ENCODE measurements around the gene INSIG1. TPM values are rescaled to one million over a fixed set of nuclear protein-coding genes. Genes with fewer than 3 reads are reported as not detected.

INSIG1 gene
- total RNA-seq, 1 donor from 2014 or later, result 18.0 TPM

DNA sequence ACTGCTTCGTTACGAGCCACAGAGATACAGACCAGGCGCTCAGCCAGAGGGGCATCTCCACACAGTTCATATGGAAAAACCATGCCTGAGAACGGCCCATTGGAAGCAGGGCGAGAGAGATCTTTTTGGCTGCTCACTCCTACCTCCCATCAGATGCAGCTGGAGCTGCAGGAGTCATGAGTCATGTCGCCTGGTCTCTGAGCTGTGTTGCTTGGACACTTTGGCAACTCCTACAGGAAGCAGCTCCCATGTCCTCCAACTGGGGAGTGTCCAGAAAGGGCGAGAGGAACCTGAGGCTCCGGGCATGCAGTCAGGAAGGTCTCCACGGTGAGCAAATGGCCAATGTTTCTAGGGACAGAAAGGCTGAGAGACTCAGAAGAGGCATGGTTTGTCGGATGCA is 24.9 kb downstream of the INSIG1 start:
- H3K4me3 ChIP-seq, result no peak overlapping the region
- H3K36me3 ChIP-seq, result no peaks in the 10 kb centered on the region
- no peaks in the 10 kb centered on the region for H3K27me3 ChIP-seq
- intact Hi-C loops (cut with DNase I), result no loop called here
- no peaks in the 10 kb centered on the region for H3K4me1 ChIP-seq
- H3K9me3 ChIP-seq, result no peaks in the 10 kb centered on the region
- TF ChIP-seq, protein P1, sequence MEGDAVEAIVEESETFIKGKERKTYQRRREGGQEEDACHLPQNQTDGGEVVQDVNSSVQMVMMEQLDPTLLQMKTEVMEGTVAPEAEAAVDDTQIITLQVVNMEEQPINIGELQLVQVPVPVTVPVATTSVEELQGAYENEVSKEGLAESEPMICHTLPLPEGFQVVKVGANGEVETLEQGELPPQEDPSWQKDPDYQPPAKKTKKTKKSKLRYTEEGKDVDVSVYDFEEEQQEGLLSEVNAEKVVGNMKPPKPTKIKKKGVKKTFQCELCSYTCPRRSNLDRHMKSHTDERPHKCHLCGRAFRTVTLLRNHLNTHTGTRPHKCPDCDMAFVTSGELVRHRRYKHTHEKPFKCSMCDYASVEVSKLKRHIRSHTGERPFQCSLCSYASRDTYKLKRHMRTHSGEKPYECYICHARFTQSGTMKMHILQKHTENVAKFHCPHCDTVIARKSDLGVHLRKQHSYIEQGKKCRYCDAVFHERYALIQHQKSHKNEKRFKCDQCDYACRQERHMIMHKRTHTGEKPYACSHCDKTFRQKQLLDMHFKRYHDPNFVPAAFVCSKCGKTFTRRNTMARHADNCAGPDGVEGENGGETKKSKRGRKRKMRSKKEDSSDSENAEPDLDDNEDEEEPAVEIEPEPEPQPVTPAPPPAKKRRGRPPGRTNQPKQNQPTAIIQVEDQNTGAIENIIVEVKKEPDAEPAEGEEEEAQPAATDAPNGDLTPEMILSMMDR (IDR thresholded peaks at IDR 0.05), result no peak
- no peak overlapping the region for H3K27ac ChIP-seq
- DNase-seq (ENCODE audit: low spot score in 2 of 2), result no peak

DNA sequence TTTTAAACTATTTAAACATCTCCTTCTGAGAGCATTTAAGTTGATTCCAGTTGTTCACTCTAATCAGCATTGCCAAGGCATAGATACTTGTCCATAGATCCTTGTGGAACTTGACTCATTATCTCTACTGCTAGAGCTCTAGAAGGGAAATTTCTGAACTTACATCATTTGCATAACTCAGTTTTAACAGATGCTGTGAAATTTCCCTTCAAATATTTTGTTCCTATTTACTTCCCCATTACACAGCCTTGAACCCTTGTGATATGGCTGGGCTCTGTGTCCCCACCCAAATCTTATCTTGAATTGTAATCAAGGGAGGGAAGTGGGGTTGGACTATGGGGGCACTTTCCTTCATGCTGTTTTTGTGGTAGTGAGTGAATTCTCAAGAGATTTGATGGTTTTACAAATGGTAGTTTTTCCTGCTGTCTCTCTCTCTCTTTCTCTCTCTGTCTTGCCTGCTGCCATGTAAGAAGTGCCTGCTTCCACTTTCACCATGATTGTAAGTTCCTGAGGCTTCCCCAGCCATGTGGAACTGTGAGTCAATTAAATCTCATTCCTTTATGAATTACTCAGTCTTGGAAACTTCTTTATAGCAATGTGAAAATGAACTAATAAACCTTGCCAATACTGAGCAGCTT is 25.4 kb downstream of the INSIG1 start:
- H3K4me1 ChIP-seq, result no peaks in the 10 kb centered on the region
- no peak overlapping the region for H3K4me3 ChIP-seq
- no peaks in the 10 kb centered on the region for H3K9me3 ChIP-seq
- H3K36me3 ChIP-seq, result no peaks in the 10 kb centered on the region
- DNase-seq (ENCODE audit: low spot score in 2 of 2), result no peak
- no peaks in the 10 kb centered on the region for H3K27me3 ChIP-seq
- TF ChIP-seq, protein P1 (IDR thresholded peaks at IDR 0.05), result no peak
- intact Hi-C loops (cut with DNase I), result no loop called here
- no peak overlapping the region for H3K27ac ChIP-seq

DNA sequence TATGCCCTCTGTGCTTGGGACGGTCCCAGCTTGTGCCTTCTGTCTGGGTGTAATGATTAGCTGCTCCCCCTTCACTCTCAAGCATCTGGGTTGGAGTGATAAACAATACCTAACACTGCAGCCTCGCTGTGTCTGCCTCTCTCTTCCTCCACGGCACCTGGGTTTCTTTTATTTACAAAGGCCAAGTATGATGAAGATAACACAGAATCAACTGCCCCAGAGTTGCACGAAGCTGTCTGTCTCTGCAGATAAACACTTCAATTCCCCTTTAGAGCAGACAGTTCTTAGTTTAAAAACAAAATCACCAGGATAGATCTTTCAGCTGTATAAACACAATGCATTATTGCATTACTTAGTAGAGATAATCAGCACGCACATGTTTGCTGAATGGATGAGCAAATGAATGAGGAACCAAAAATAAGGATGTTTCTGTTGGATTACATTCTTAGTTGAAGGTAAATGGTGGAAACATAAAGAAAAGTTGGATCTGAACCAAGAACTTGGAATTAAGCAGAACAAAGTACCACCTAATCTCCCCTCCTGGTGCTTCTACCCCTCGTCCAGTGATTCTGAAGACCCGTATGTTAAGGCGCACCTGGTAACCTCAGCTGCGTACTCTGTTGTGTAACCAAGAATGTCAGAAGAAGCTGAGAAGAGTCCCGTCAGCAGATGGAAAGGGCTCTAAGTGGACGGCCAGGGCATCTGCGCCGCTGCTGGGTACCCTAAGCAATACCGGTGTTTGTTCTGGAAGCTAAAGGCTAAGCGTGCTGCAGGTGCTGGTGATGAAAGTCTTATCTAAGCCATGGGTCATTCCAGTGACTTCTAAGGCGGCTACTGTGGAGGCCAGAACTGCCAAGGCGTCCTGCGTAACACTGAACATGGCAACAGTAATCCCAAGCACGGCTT is 26.6 kb downstream of the INSIG1 start:
- TF ChIP-seq, protein P1 (IDR thresholded peaks at IDR 0.05), result no peak
- intact Hi-C loops (cut with DNase I), result no loop called here
- Histone ChIP-seq H3K4me3 (no peak overlapping the region), H3K4me1 (no peaks in the 10 kb centered on the region), H3K9me3 (no peaks in the 10 kb centered on the region), H3K36me3 (no peaks in the 10 kb centered on the region), H3K27ac (no peak overlapping the region), H3K27me3 (no peaks in the 10 kb centered on the region)
- no peak for DNase-seq (ENCODE audit: low spot score in 2 of 2)

DNA sequence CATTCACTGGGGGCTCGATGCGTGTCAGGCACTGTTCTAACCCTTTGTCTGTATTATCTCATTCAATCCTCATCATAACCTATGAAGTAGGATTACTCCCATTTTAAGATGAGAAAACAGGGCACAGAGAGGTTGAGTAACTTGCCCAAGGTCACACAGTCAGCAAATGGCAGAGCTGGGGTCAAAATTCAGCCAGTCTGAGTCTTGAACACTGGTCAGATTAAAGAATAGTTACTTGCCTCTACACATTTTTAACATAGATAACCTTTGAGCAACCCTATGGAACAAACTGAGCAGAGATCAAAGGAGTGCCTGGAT is 27.2 kb downstream of the INSIG1 start:
- Histone ChIP-seq H3K4me3 (no peak overlapping the region), H3K27me3 (no peaks in the 10 kb centered on the region), H3K27ac (no peak overlapping the region), H3K4me1 (no peaks in the 10 kb centered on the region), H3K36me3 (no peaks in the 10 kb centered on the region), H3K9me3 (no peaks in the 10 kb centered on the region)
- TF ChIP-seq, protein P1 (IDR thresholded peaks at IDR 0.05), result no peak
- intact Hi-C loops (cut with DNase I), result no loop called here
- no peak for DNase-seq (ENCODE audit: low spot score in 2 of 2)

DNA sequence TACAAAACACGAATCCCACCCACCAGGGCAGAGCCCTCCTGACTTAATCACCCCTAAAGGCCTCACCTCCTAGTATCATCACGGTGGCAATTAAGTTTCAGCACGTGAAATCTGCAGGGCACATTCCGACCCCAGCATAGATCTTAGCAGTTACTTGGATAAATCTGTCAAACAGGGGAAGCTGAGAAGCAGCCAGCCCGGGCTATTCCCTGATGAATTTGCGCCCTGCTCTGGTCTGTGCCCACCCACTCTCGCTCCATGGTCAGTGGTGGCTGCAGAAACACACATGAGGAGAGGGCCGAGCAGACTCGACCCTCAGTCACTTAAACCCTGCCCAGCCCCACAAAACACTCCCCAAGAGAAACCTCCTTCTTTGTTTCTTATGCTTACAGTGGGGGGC is 28.7 kb downstream of the INSIG1 start:
- intact Hi-C loops (cut with DNase I), result no loop called here
- H3K27ac ChIP-seq, result no peak overlapping the region
- no peaks in the 10 kb centered on the region for H3K27me3 ChIP-seq
- TF ChIP-seq, protein P1 (IDR thresholded peaks at IDR 0.05), result no peak
- H3K4me3 ChIP-seq, result no peak overlapping the region
- no peaks in the 10 kb centered on the region for H3K36me3 ChIP-seq
- no peak for DNase-seq (ENCODE audit: low spot score in 2 of 2)
- H3K9me3 ChIP-seq, result no peaks in the 10 kb centered on the region
- H3K4me1 ChIP-seq, result no peaks in the 10 kb centered on the region

Measured in ascending aorta (tissue), 2 donors.